K562 (cell line): Measurements from ENCODE around the gene RGPD6.
"Not testable (repeated sequence)": the region's sequence is repeated elsewhere in the genome, so short reads cannot be mapped to it uniquely, and the experiment has no call there.

Source experiments
- FUS ChIP-seq: fragments of 200-400 bp; formaldehyde crosslinking; optimal IDR thresholded peaks from 2 replicates; pipeline ENCODE3; 2017; ENCODE audit warnings: low read depth, low read length
- MCM3 ChIP-seq: fragments of 450-650 bp; IDR thresholded peaks from 2 replicates; pipeline ENCODE4 v1.6.1; 2016
- NCOA2 ChIP-seq, 2 experiments: fragments of 450-650 bp; IDR thresholded peaks; 2 replicates each; pipeline ENCODE4 v1.6.1; 2018; ENCODE audit warnings: mild to moderate bottlenecking in 2 of 2, moderate library complexity in 1 of 2; ENCODE audit not compliant: partially characterized antibody in 2 of 2
- TEAD4 ChIP-seq, 2 experiments: sonication (generic) in 1 of 2; formaldehyde crosslinking in 1 of 2; IDR thresholded peaks; 2 replicates each; pipeline versions ENCODE4 v1.6.1 to v1.8.0; 2012 to 2022; ENCODE audit warnings: borderline replicate concordance in 1 of 2, inconsistent platforms in 1 of 2, low read length in 1 of 2, mild to moderate bottlenecking in 1 of 2, missing genetic modification reagents in 1 of 2
- TF ChIP-seq, protein P1 (sequence below), 2 experiments: fragments of 450-650 bp in 1 of 2; IDR thresholded peaks; 2 replicates each; pipeline ENCODE4 v1.6.1; 2011 to 2017; ENCODE audit warnings: low read depth in 2 of 2, antibody characterized with exemption in 1 of 2, borderline replicate concordance in 1 of 2, low read length in 1 of 2, mild to moderate bottlenecking in 1 of 2, mixed read lengths in 1 of 2; ENCODE audit not compliant: control insufficient read depth in 1 of 2
- TF ChIP-seq, protein P2 (sequence below): sonication (generic); formaldehyde crosslinking; IDR thresholded peaks from 2 replicates; pipeline ENCODE4 v1.8.0; 2022; ENCODE audit warnings: mild to moderate bottlenecking, missing genetic modification reagents, borderline replicate concordance

GRCh38 chr2:110576763-110577416 lies at the start of gene RGPD6:
- TF ChIP-seq NCOA2 (IDR thresholded peaks at IDR 0.05; ENCODE audit: partially characterized antibody in 2 of 2); TEAD4 (IDR thresholded peaks at IDR 0.05; ENCODE audit: low read length); TEAD4 (CRISPR knock-in tag; IDR thresholded peaks at IDR 0.05; ENCODE audit: borderline replicate concordance); FUS; MCM3: not testable (repeated sequence)
- TF ChIP-seq, protein P1, sequence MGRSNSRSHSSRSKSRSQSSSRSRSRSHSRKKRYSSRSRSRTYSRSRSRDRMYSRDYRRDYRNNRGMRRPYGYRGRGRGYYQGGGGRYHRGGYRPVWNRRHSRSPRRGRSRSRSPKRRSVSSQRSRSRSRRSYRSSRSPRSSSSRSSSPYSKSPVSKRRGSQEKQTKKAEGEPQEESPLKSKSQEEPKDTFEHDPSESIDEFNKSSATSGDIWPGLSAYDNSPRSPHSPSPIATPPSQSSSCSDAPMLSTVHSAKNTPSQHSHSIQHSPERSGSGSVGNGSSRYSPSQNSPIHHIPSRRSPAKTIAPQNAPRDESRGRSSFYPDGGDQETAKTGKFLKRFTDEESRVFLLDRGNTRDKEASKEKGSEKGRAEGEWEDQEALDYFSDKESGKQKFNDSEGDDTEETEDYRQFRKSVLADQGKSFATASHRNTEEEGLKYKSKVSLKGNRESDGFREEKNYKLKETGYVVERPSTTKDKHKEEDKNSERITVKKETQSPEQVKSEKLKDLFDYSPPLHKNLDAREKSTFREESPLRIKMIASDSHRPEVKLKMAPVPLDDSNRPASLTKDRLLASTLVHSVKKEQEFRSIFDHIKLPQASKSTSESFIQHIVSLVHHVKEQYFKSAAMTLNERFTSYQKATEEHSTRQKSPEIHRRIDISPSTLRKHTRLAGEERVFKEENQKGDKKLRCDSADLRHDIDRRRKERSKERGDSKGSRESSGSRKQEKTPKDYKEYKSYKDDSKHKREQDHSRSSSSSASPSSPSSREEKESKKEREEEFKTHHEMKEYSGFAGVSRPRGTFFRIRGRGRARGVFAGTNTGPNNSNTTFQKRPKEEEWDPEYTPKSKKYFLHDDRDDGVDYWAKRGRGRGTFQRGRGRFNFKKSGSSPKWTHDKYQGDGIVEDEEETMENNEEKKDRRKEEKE (IDR thresholded peaks at IDR 0.05; ENCODE audit: borderline replicate concordance in 1 of 2, control insufficient read depth in 1 of 2, low read depth in 2 of 2, low read length in 1 of 2): not testable (repeated sequence)
- TF ChIP-seq, protein P2, sequence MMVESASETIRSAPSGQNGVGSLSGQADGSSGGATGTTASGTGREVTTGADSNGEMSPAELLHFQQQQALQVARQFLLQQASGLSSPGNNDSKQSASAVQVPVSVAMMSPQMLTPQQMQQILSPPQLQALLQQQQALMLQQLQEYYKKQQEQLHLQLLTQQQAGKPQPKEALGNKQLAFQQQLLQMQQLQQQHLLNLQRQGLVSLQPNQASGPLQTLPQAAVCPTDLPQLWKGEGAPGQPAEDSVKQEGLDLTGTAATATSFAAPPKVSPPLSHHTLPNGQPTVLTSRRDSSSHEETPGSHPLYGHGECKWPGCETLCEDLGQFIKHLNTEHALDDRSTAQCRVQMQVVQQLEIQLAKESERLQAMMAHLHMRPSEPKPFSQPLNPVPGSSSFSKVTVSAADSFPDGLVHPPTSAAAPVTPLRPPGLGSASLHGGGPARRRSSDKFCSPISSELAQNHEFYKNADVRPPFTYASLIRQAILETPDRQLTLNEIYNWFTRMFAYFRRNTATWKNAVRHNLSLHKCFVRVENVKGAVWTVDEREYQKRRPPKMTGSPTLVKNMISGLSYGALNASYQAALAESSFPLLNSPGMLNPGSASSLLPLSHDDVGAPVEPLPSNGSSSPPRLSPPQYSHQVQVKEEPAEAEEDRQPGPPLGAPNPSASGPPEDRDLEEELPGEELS (CRISPR knock-in tag): not testable (repeated sequence)
